Keratinocyte (primary cell): ENCODE data around the gene KCTD2. TPM values are rescaled to one million over a fixed set of nuclear protein-coding genes. Genes with fewer than 3 reads are reported as not detected.

Experiments used
- DNase-seq: peaks from one replicate; pipeline ENCODE4 v3.0.0-alpha.2; 2011; ENCODE audit warnings: low read depth, missing footprints, low spot score
- FAIRE-seq: peaks from 2 replicates; lab custom pipeline; 2011; peaks lifted over from hg19 to GRCh38; lab: Jason Lieb, UNC
- H2AFZ ChIP-seq: 2 replicates; pipeline ENCODE4 v1.6.0; 2012; ENCODE audit warnings: low read length, control low read depth, inconsistent platforms; ENCODE audit not compliant: control insufficient read depth
- H3K27ac ChIP-seq: 2 replicates; pipeline ENCODE4 v1.5.1; 2011; ENCODE audit warnings: low read length; ENCODE audit not compliant: control insufficient read depth, insufficient read depth
- H3K27me3 ChIP-seq: 3 replicates; pipeline ENCODE4 v1.6.0; 2011; ENCODE audit warnings: low read length; ENCODE audit not compliant: control insufficient read depth, insufficient read depth; ENCODE audit errors: extremely low read depth
- H3K36me3 ChIP-seq, 2 experiments: 2 replicates in 1 of 2; 3 replicates in 1 of 2; pipeline ENCODE4 v1.5.1; 2011; ENCODE audit warnings: low read length in 2 of 2, mild to moderate bottlenecking in 1 of 2; ENCODE audit not compliant: control insufficient read depth in 2 of 2, insufficient read depth in 2 of 2; ENCODE audit errors: extremely low read depth in 1 of 2
- H3K4me1 ChIP-seq: 3 replicates; pipeline ENCODE4 v1.5.1; 2011; ENCODE audit warnings: low read length; ENCODE audit not compliant: control insufficient read depth, insufficient read depth; ENCODE audit errors: extremely low read depth
- H3K4me2 ChIP-seq: 3 replicates; pipeline ENCODE4 v1.6.0; 2011; ENCODE audit warnings: low read depth, low read length; ENCODE audit not compliant: control insufficient read depth, insufficient read depth; ENCODE audit errors: extremely low read depth
- H3K4me3 ChIP-seq, 3 experiments: fragments of 200-600 bp in 1 of 3; sonication (generic) in 1 of 3; 2 replicates in 2 of 3; 3 replicates in 1 of 3; pipeline ENCODE4 v1.5.1; 2011 to 2016; ENCODE audit warnings: low read length in 3 of 3, mild to moderate bottlenecking in 3 of 3, control low read depth in 2 of 3, inconsistent platforms in 1 of 3, low read depth in 1 of 3, mixed read lengths in 1 of 3, mixed run types in 1 of 3, moderate library complexity in 1 of 3; ENCODE audit not compliant: control insufficient read depth in 2 of 3, insufficient read depth in 2 of 3; ENCODE audit errors: extremely low read depth in 1 of 3
- H3K79me2 ChIP-seq: 2 replicates; pipeline ENCODE4 v1.6.0; 2012; ENCODE audit warnings: low read length; ENCODE audit not compliant: control insufficient read depth, insufficient read depth
- H3K9ac ChIP-seq: 3 replicates; pipeline ENCODE4 v1.6.0; 2011; ENCODE audit warnings: low read length; ENCODE audit not compliant: control insufficient read depth, insufficient read depth; ENCODE audit errors: extremely low read depth
- H3K9me1 ChIP-seq: 3 replicates; pipeline ENCODE4 v1.6.0; 2011; ENCODE audit warnings: low read length; ENCODE audit not compliant: control insufficient read depth, insufficient read depth; ENCODE audit errors: extremely low read depth
- H3K9me3 ChIP-seq: 2 replicates; pipeline ENCODE4 v1.5.1; 2012; ENCODE audit warnings: low read depth, low read length; ENCODE audit not compliant: control insufficient read depth
- H4K20me1 ChIP-seq: 3 replicates; pipeline ENCODE4 v1.6.0; 2011; ENCODE audit warnings: low read length; ENCODE audit not compliant: control insufficient read depth, insufficient read depth; ENCODE audit errors: extremely low read depth
- EZH2 ChIP-seq: IDR thresholded peaks from one replicate; pipeline ENCODE4 v1.6.1; 2012; ENCODE audit warnings: inconsistent platforms, mild to moderate bottlenecking, low read length, moderate library complexity
- dilution Hi-C: fragments of 300-500 bp; cut with MboI; formaldehyde crosslinking; loops from one replicate; pipeline ENCODE4 v1.7.0; 2020; ENCODE audit warnings: low sequenced_read_pairs; ENCODE audit not compliant: extremely low pct_ligation_motif_present
- polyA plus RNA-seq, 5 experiments: library from polyadenylated mRNA; depleted of rRNA in 3 of 5; stranded (reverse) in 3 of 5; stranded (forward) in 1 of 5; unstranded in 1 of 5; fragments of >200 nt; gene quantifications; 1 replicate in 1 of 5; 2 replicates in 3 of 5; 3 replicates in 1 of 5; pipeline versions ENCODE4 v1.2.1 to v1.2.3, GENCODE V29; 2011 to 2012; ENCODE audit warnings: missing spikeins in 2 of 5, low read depth in 1 of 5, low replicate concordance in 1 of 5
- TF ChIP-seq, protein P1 (sequence below), 3 experiments: IDR thresholded peaks in 1 of 3; conservative IDR thresholded peaks in 1 of 3; optimal IDR thresholded peaks in 1 of 3; 2 replicates in 2 of 3; 3 replicates in 1 of 3; pipeline versions ENCODE3 to v1.5.1; 2011; ENCODE audit warnings: low read length in 3 of 3, mild to moderate bottlenecking in 3 of 3, moderate library complexity in 2 of 3, control low read depth in 1 of 3, inconsistent platforms in 1 of 3; ENCODE audit not compliant: insufficient read depth in 2 of 3; ENCODE audit errors: extremely low read depth in 1 of 3

Gene KCTD2
- polyA plus RNA-seq, 1 donor (not counting 4 experiments of a cell fraction or from before 2014, with no cell fraction given) = 20.7 TPM

- TF ChIP-seq, protein P1, sequence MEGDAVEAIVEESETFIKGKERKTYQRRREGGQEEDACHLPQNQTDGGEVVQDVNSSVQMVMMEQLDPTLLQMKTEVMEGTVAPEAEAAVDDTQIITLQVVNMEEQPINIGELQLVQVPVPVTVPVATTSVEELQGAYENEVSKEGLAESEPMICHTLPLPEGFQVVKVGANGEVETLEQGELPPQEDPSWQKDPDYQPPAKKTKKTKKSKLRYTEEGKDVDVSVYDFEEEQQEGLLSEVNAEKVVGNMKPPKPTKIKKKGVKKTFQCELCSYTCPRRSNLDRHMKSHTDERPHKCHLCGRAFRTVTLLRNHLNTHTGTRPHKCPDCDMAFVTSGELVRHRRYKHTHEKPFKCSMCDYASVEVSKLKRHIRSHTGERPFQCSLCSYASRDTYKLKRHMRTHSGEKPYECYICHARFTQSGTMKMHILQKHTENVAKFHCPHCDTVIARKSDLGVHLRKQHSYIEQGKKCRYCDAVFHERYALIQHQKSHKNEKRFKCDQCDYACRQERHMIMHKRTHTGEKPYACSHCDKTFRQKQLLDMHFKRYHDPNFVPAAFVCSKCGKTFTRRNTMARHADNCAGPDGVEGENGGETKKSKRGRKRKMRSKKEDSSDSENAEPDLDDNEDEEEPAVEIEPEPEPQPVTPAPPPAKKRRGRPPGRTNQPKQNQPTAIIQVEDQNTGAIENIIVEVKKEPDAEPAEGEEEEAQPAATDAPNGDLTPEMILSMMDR (optimal IDR thresholded peaks at IDR 0.05 in 1 of 3, IDR thresholded peaks at IDR 0.05 in 1 of 3, conservative IDR thresholded peaks at IDR 0.05 in 1 of 3; ENCODE audit: extremely low read depth in 1 of 3, insufficient read depth in 2 of 3, low read length in 3 of 3) = no peak
- no peak for TF ChIP-seq EZH2
- Histone ChIP-seq H2AFZ (no peak overlapping the region), H3K9me1 (no peaks in the 10 kb centered on the region), H3K36me3 (peaks cover 20 to 27% of the 10 kb centered on the region in 2 experiments), H3K9ac (no peak overlapping the region), H3K9me3 (no peaks in the 10 kb centered on the region), H3K4me1 (no peaks in the 10 kb centered on the region), H3K79me2 (no peaks in the 10 kb centered on the region), H3K4me3 (no peak overlapping the region), H3K27ac (no peak overlapping the region), H3K27me3 (no peaks in the 10 kb centered on the region), H3K4me2 (no peak overlapping the region), H4K20me1 (no peaks in the 10 kb centered on the region)
- FAIRE-seq (peak; percentile 57), DNase-seq (no peak)
- dilution Hi-C loops = no loop called here
These were observed 18.6 kb downstream of the KCTD2 start for GRCh38 chr17:75065562-75066151.

DNA sequence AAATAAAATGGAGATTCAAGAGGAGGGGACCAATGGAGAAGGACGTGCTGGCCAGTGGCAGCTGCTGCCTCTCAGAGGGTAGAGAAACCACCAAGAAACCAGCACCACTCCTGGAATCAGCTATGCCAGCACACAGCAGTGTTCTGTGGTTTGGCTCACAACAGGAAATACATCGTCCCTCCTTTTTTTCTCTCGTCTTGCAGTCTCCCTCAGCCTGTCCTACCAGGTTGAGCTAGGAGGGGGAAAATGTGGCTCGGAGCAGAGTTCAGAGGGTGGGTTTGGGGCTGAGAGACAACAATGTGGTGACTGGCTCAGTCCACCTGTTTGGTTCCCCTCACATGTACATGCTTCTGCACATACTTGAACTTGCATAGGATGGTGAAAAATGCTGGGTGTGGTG is 20.8 kb downstream of the KCTD2 start:
- no peaks in the 10 kb centered on the region for H3K79me2 ChIP-seq
- H3K9ac ChIP-seq = no peak overlapping the region
- H3K4me2 ChIP-seq = no peak overlapping the region
- DNase-seq (no peak), FAIRE-seq (no peak)
- H4K20me1 ChIP-seq = no peaks in the 10 kb centered on the region
- H3K9me1 ChIP-seq = no peaks in the 10 kb centered on the region
- H3K27ac ChIP-seq = no peak overlapping the region
- H3K36me3 ChIP-seq = peaks cover 14 to 15% of the 10 kb centered on the region in 2 experiments
- dilution Hi-C loops = no loop called here
- no peak overlapping the region for H2AFZ ChIP-seq
- no peaks in the 10 kb centered on the region for H3K9me3 ChIP-seq
- TF ChIP-seq, protein P1 (optimal IDR thresholded peaks at IDR 0.05 in 1 of 3, IDR thresholded peaks at IDR 0.05 in 1 of 3, conservative IDR thresholded peaks at IDR 0.05 in 1 of 3; ENCODE audit: extremely low read depth in 1 of 3, insufficient read depth in 2 of 3, low read length in 3 of 3) = no peak
- TF ChIP-seq EZH2 = no peak
- H3K4me3 ChIP-seq = no peak overlapping the region
- no peaks in the 10 kb centered on the region for H3K27me3 ChIP-seq
- no peaks in the 10 kb centered on the region for H3K4me1 ChIP-seq
